ENCODE data around the gene TAT. TPM values are rescaled to one million over a fixed set of nuclear protein-coding genes. Genes with fewer than 3 reads are reported as not detected.

The TAT gene
- total RNA-seq, 1 experiment from 2014 or later, result not detected

- DNase-seq (ENCODE audit: low read depth), result peak; percentile 40
Observed at GRCh38 chr16:71537643-71538042, 39.2 kb downstream of the TAT start.

- no peak for DNase-seq (ENCODE audit: low read depth)
Observed at GRCh38 chr16:71536752-71537499, 40.0 kb downstream of the TAT start.

- DNase-seq (ENCODE audit: low read depth), result no peak
Observed at GRCh38 chr16:71532366-71532765, 44.5 kb downstream of the TAT start.

GRCh38 chr16:71528863-71529262 lies 48.0 kb downstream of the TAT start:
- DNase-seq (ENCODE audit: low read depth), result no peak

- DNase-seq (ENCODE audit: low read depth), result no peak
Observed at GRCh38 chr16:71528257-71528656, 48.6 kb downstream of the TAT start.

GRCh38 chr16:71526111-71526631 lies 50.7 kb downstream of the TAT start, which contains the start of gene CHST4:
TSS of gene CHST4 (plus strand) at chr16:71526426. CDS start at chr16:71536678, 10,252 bp downstream.
- DNase-seq (ENCODE audit: low read depth), result peak; percentile 61

GRCh38 chr16:71524566-71525553 lies 52.0 kb downstream of the TAT start:
- no peak for DNase-seq (ENCODE audit: low read depth)

GRCh38 chr16:71520550-71520949 lies 56.3 kb downstream of the TAT start:
- DNase-seq (ENCODE audit: low read depth), result peak; percentile 53

Other genes starting within 250 kb of the TAT start
- 1.2 and 3.2 TPM in 2 replicates for gene CALB2, start 218.4 kb downstream of the TAT start, total RNA-seq (2014; rRNA removed; shearing (Covaris generic))
- not detected in 2 replicates for gene TLE7, start 135.0 kb downstream of the TAT start, total RNA-seq (2014; rRNA removed; shearing (Covaris generic))
- gene ZNF23, start 114.8 kb downstream of the TAT start, total RNA-seq (2014; rRNA removed; shearing (Covaris generic)), result 9.1 and 10.2 TPM in 2 replicates
- gene ZNF19, start 87.8 kb downstream of the TAT start, total RNA-seq (2014; rRNA removed; shearing (Covaris generic)), result 2.2 and 3.8 TPM in 2 replicates
- not detected in 2 replicates for gene CHST4, start 50.7 kb downstream of the TAT start, total RNA-seq (2014; rRNA removed; shearing (Covaris generic))
- gene MARVELD3, start 49.1 kb upstream of the TAT start, total RNA-seq (2014; rRNA removed; shearing (Covaris generic)), result not detected in 2 replicates
- 6.6 and 6.7 TPM in 2 replicates for gene PHLPP2, start 147.6 kb upstream of the TAT start, total RNA-seq (2014; rRNA removed; shearing (Covaris generic))
- gene AP1G1, start 231.7 kb upstream of the TAT start, total RNA-seq (2014; rRNA removed; shearing (Covaris generic)), result 42.3 and 50.7 TPM in 2 replicates